Lower leg skin (tissue), 3 donors: ENCODE results near the gene ARHGAP33.

Experiments
- CTCF ChIP-seq, 3 donors: fragments of 450-650 bp; IDR thresholded peaks; one replicate each; pipeline ENCODE4 v1.5.1; 2016; ENCODE audit warnings: antibody characterized with exemption in 3 of 3, mild to moderate bottlenecking in 3 of 3, moderate library complexity in 2 of 3
- POLR2A ChIP-seq, 2 donors: fragments of 450-650 bp; IDR thresholded peaks; one replicate each; pipeline ENCODE4 v1.6.1; 2016 to 2017; ENCODE audit warnings: antibody characterized with exemption in 2 of 2, mild to moderate bottlenecking in 1 of 2, moderate library complexity in 1 of 2

- TF ChIP-seq CTCF (IDR thresholded peaks at IDR 0.05) = no peak
- TF ChIP-seq POLR2A (IDR thresholded peaks at IDR 0.05) = no peak
Observed at GRCh38 chr19:35759697-35760096, 15.7 kb upstream of the ARHGAP33 start.
